Muscle layer of duodenum (tissue), 2 donors: Measurements from ENCODE around the gene GPC3.

Experiments used
- H3K27ac ChIP-seq: one replicate; pipeline ENCODE4 v1.7.0; 2013; ENCODE audit warnings: mild to moderate bottlenecking, low read length
- H3K27me3 ChIP-seq: one replicate; pipeline ENCODE4 v1.7.0; 2013; ENCODE audit warnings: low read depth, mild to moderate bottlenecking, control low read depth, low read length
- H3K36me3 ChIP-seq, 2 donors: one replicate each; pipeline ENCODE4 v1.7.0; 2013; ENCODE audit warnings: low read length in 2 of 2, control low read depth in 1 of 2, mild to moderate bottlenecking in 1 of 2; ENCODE audit not compliant: insufficient read depth in 2 of 2, control insufficient read depth in 1 of 2
- H3K4me1 ChIP-seq, 2 donors: one replicate each; pipeline ENCODE4 v1.7.0; 2013; ENCODE audit warnings: low read length in 2 of 2, mild to moderate bottlenecking in 2 of 2, control low read depth in 1 of 2, moderate library complexity in 1 of 2; ENCODE audit not compliant: insufficient read depth in 2 of 2, control insufficient read depth in 1 of 2
- H3K4me3 ChIP-seq, 2 donors: one replicate each; pipeline ENCODE4 v1.7.0; 2013; ENCODE audit warnings: low read length in 2 of 2, low read depth in 1 of 2, mild to moderate bottlenecking in 1 of 2
- H3K9me3 ChIP-seq, 2 donors: one replicate each; pipeline ENCODE4 v1.7.0; 2013; ENCODE audit warnings: low read length in 2 of 2, control low read depth in 1 of 2, mild to moderate bottlenecking in 1 of 2; ENCODE audit not compliant: control insufficient read depth in 1 of 2
- donor health status: healthy.

Gene GPC3

DNA sequence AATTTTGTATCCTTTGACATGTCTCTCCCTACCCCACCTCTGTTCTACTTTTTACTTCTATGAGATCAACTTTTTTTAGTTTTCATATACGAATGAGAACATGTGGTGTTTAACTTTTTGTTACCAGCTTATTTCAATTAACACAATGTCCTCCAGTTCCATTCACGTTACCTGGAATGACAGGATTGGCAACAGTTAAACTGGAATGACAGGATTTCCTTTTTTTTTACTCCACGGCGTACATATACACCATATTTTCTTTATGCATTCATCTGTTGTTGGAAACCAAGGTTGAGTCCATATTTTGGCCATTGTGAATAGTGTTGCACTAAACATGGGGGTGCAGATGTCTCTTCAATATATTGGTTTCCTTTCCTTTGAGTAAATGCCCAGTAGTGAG, 398.3 kb downstream of the GPC3 start:
- no peak overlapping the region for H3K27ac ChIP-seq
- no peaks in the 10 kb centered on the region for H3K4me1 ChIP-seq
- no peaks in the 10 kb centered on the region for H3K9me3 ChIP-seq
- no peak overlapping the region for H3K4me3 ChIP-seq
- no peaks in the 10 kb centered on the region for H3K36me3 ChIP-seq
- H3K27me3 ChIP-seq: no peaks in the 10 kb centered on the region

DNA sequence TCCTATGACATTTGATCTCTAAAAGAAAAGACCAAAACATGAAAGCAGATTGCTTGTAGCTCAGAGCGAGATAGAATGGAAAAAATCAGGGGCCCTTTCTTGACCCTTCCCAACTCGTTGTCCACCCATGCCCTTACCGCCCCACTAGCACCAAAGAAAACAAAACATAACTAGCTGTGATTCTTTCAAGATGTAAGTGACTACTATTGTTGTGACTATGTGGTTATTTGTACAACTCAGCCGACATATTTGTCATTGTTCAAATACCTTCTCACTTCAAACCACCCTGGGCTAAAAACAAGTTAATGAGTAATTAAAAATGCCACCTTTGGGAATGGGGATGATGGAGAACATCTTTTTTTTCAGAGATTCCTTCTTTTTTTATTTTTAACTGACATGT, 399.0 kb downstream of the GPC3 start:
- Histone ChIP-seq H3K4me1 (no peaks in the 10 kb centered on the region), H3K27ac (no peak overlapping the region), H3K9me3 (no peaks in the 10 kb centered on the region), H3K4me3 (no peak overlapping the region), H3K27me3 (no peaks in the 10 kb centered on the region), H3K36me3 (no peaks in the 10 kb centered on the region)

DNA sequence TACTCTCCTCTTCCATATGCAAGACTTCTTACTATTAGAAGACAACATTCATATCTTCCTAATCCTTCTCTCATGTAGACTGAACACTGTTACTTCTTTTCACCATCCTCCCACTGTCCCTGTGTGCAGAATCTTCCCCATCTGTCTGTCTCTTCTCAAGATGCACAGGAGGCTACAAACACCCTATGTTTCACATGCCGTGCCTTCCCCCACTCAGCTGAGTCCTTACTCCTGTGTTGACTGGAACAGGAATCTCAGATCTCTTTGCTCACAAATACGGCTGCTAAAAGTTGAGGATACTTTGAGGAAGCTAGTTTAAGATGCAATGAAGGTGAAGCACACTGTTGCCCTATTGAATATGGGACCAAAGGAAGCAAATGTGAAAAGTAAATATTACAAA, 401.6 kb downstream of the GPC3 start:
- H3K27me3 ChIP-seq: no peaks in the 10 kb centered on the region
- no peak overlapping the region for H3K4me3 ChIP-seq
- no peaks in the 10 kb centered on the region for H3K36me3 ChIP-seq
- no peak overlapping the region for H3K27ac ChIP-seq
- no peaks in the 10 kb centered on the region for H3K9me3 ChIP-seq
- H3K4me1 ChIP-seq: no peaks in the 10 kb centered on the region

DNA sequence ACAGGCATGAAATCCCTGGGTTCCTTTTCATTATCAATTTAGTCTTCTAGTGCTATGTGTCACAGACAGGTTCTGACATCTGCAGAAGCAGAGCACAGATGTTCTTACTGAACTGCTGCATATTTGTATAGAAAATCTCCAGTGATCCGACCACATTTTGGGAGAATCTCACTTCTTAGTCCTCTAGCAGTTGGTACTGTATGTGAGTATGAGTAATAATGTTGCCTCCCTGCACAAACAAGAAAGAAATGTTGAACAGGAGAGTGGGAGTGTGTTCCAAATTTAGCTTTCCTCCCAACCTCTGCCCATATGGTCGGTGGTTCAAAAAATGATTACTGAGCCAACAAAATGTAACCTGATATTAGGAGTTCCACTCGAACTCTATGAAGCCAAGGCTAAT, 404.8 kb downstream of the GPC3 start:
- Histone ChIP-seq H3K4me1 (no peaks in the 10 kb centered on the region), H3K36me3 (no peaks in the 10 kb centered on the region), H3K27me3 (no peaks in the 10 kb centered on the region), H3K4me3 (no peak overlapping the region), H3K27ac (no peak overlapping the region), H3K9me3 (no peaks in the 10 kb centered on the region)

DNA sequence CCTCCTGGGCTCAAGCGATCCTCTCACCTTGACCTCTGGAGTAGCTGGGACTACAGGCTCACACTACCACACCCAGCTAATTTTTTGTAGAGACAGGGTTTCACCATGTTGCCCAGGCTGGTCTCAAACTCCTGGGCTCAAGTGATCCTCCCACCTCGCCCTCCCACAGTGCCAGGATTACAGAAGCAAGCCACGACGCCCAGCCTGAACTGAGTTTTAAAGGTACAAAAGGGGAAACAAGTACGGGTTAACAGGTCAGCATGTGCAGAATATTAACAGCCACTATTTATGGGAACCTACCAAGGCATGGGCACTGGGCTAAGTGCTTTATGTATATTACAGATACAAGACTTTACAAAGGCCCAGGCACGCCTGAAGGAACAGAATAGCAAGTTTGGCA, 405.8 kb downstream of the GPC3 start:
- no peaks in the 10 kb centered on the region for H3K9me3 ChIP-seq
- no peaks in the 10 kb centered on the region for H3K36me3 ChIP-seq
- H3K4me1 ChIP-seq: no peaks in the 10 kb centered on the region
- no peak overlapping the region for H3K4me3 ChIP-seq
- H3K27ac ChIP-seq: no peak overlapping the region
- H3K27me3 ChIP-seq: no peaks in the 10 kb centered on the region

DNA sequence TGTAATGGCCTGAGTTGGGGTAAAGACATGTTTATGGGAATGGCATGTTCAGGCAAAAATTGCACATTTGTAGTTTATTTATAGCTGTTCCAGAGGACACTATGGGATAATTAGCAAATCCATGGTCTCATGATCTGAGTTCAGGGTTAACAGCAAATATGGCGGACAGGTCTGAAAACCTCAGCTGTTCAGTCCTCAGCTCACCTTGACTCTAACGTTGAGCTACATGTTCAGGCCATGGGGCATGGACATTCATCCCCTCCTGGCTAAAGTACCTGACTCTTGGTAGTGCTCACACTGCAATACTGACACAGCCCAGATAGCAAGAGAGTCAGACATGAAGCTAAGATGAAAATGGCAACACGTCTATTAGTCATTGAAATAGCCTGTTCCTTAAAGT, 408.5 kb downstream of the GPC3 start:
- Histone ChIP-seq H3K9me3 (peaks cover 0 to 2% of the 10 kb centered on the region in 2 donors), H3K4me3 (no peak overlapping the region), H3K27ac (no peak overlapping the region), H3K27me3 (no peaks in the 10 kb centered on the region), H3K36me3 (no peaks in the 10 kb centered on the region), H3K4me1 (no peaks in the 10 kb centered on the region)

DNA sequence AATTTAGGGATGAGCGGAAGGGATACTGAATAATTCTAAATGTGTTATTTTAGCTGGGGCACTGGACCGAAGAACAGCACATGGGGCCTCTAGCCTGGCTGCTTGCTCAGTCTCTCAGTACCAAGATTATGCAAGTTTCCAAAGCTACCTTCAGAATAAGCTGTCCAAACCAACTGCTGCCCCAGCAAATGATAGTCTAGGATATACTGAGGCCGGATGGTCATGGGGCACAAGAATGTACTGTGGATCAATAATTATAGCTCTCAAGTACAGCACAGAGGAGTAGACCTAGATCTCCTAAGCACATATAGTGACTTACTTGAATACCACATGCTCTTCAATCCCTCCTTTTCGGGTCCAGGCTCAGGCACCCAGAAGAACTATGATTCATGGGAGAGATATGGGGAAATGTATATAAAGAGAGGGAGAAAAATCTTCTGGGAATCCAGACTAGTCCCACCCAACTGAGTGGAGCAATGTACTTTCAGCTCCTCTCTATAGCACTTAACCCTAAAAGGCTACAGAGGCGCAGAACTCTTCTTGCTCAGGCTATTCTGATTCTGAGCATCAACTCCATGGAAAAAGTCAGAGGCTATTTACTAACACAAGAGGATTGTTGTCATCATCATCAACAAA, 409.8 kb downstream of the GPC3 start:
- no peaks in the 10 kb centered on the region for H3K4me1 ChIP-seq
- H3K27me3 ChIP-seq: no peaks in the 10 kb centered on the region
- no peak overlapping the region for H3K4me3 ChIP-seq
- H3K9me3 ChIP-seq: peaks cover 0 to 2% of the 10 kb centered on the region in 2 donors
- no peaks in the 10 kb centered on the region for H3K36me3 ChIP-seq
- no peak overlapping the region for H3K27ac ChIP-seq

DNA sequence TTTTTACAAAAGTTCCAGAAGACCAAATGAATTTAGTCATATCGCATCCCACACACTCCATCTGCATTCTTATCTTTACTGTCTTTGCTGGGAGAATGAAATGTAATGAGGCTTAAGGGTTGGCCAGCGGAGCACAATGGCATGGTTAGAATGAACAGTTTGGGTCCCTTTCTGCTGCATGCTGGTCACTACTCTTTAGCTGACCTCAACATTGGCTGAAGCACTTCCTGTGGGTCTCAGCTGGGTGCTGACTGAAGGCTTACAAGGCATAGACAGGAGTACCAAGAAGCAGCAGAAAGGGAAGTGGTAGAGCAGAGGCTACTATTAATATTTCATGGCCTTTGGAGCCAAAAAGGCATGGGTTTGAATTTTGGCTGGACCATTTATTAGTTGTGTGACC, 410.7 kb downstream of the GPC3 start:
- Histone ChIP-seq H3K4me3 (no peak overlapping the region), H3K27ac (no peak overlapping the region), H3K4me1 (no peaks in the 10 kb centered on the region), H3K27me3 (no peaks in the 10 kb centered on the region), H3K36me3 (no peaks in the 10 kb centered on the region), H3K9me3 (peaks cover 0 to 2% of the 10 kb centered on the region in 2 donors)

DNA sequence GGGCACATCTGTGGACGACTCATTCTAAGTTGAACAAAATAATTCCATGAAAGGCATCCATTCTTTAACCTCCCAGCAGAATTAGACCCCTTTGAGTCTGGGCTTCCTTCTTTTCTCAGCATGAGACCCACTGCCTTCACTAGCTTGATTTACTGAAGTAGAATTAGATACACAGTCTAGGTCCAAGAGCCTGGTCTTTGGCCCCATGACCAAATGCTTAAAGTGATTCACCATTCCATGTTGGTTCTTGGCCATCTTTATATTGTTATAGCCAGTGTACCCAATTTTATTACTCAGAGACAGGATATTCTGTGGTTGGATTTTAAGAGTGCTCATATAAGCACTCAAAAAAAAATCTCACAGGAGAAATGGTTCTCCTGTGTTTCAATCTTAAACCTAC, 414.8 kb downstream of the GPC3 start:
- peaks cover 0 to 2% of the 10 kb centered on the region in 2 donors for H3K9me3 ChIP-seq
- no peak overlapping the region for H3K27ac ChIP-seq
- no peaks in the 10 kb centered on the region for H3K36me3 ChIP-seq
- no peaks in the 10 kb centered on the region for H3K27me3 ChIP-seq
- no peaks in the 10 kb centered on the region for H3K4me1 ChIP-seq
- H3K4me3 ChIP-seq: no peak overlapping the region

DNA sequence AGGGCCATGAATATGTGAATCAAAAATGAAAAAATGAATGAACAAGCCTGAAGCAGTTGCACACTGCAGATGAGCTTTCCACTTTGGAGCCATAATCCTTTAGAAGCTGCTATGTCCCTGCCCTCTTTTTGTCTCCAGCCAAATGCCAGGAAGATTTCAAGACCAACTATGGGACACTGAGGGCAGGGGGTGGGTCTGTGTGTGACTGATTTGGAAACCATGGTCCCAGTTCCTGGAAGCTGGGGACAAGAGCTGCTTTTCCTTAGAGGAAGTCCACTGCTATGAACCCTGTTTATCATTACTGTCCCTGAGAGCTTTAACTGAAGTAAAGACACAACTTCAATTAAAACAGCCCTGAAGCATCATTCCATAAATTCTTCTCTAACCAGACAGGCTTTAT, 416.2 kb downstream of the GPC3 start:
- Histone ChIP-seq H3K27ac (no peak overlapping the region), H3K36me3 (no peaks in the 10 kb centered on the region), H3K27me3 (no peaks in the 10 kb centered on the region), H3K9me3 (peaks cover 0 to 2% of the 10 kb centered on the region in 2 donors), H3K4me3 (no peak overlapping the region), H3K4me1 (no peaks in the 10 kb centered on the region)

DNA sequence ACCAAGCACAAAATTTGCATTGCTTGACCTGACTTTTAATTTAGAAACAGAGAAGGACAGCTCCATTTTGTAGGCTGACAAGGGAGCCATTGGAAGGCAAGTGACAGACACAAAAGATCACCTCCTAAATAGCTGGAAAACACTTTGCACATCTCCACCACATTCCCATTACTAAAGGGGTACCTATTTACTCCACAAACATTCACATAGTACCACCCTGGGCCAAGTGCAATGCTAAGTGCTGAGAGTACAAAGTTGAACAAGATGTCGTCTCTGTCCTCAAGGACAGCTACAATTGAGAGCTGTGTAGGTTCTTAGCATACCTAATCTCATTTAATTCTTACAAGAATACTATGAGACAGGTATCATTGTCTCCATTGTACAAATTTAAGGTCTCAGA, 417.3 kb downstream of the GPC3 start:
- H3K27ac ChIP-seq: no peak overlapping the region
- no peaks in the 10 kb centered on the region for H3K27me3 ChIP-seq
- peaks cover 0 to 2% of the 10 kb centered on the region in 2 donors for H3K9me3 ChIP-seq
- H3K4me3 ChIP-seq: no peak overlapping the region
- no peaks in the 10 kb centered on the region for H3K4me1 ChIP-seq
- no peaks in the 10 kb centered on the region for H3K36me3 ChIP-seq

DNA sequence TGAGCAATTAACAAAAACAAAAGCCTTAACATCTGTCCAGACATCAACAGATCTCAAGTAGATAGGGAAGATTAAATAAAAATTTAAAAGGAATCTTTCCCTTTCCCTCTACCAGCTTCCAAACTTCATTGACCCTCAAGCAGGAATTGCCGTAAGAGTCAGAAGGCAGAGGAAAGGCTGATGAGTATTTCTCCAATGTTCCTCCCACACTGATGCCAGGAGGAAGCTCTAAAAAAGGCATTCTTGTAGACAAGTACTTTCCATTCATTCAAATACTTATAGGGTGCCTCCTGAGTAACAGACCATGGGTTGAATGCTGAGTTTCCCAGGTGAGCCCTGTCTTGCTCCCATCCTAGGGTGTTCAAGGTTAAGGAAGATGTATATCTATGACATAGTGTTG, 418.5 kb downstream of the GPC3 start:
- no peaks in the 10 kb centered on the region for H3K27me3 ChIP-seq
- H3K36me3 ChIP-seq: no peaks in the 10 kb centered on the region
- no peak overlapping the region for H3K27ac ChIP-seq
- H3K4me1 ChIP-seq: no peaks in the 10 kb centered on the region
- no peak overlapping the region for H3K4me3 ChIP-seq
- H3K9me3 ChIP-seq: no peaks in the 10 kb centered on the region
